Panc1 (cell line): ENCODE data around the gene MRPL17. TPM values are rescaled to one million over a fixed set of nuclear protein-coding genes. Genes with fewer than 3 reads are reported as not detected.

Experiments used
- ATAC-seq: fragments of 200-7000 bp; cut with Tn5 transposase; 2 replicates; pipeline ENCODE4 v1.9.1; 2020; ENCODE audit warnings: mild to moderate bottlenecking, moderate library complexity
- BruUV-seq: library from RNA; stranded (reverse); fragments of 400-500 nt; replicated peaks from 2 replicates; lab custom pipeline; 2021; lab: Mats Ljungman, UMichigan
- CTCF ChIA-PET: fragments of 300-600 bp; sonication (Branson Sonifier 250); formaldehyde crosslinking; loops from one replicate; lab custom pipeline; 2022; ENCODE audit warnings: antibody characterized with exemption; lab: Charles Lee
- POLR2A ChIA-PET: fragments of 300-600 bp; sonication (Branson Sonifier 250); formaldehyde crosslinking; loops from one replicate; lab custom pipeline; 2022; ENCODE audit warnings: antibody characterized with exemption; lab: Charles Lee
- DNase-seq: peaks from one replicate; pipeline ENCODE4 v3.0.0-alpha.2; 2010; ENCODE audit warnings: low read depth, low spot score
- H3K27ac ChIP-seq: 2 replicates; pipeline ENCODE4 v1.5.1; 2011; ENCODE audit warnings: mild to moderate bottlenecking, low read length, inconsistent platforms
- H3K27me3 ChIP-seq: fragments of 200-500 bp; sonication (Bioruptor generic); 2 replicates; pipeline ENCODE4 v1.6.0; 2014; ENCODE audit warnings: low read length, inconsistent platforms; ENCODE audit not compliant: control insufficient read depth, insufficient read depth
- H3K36me3 ChIP-seq: fragments of 200-500 bp; sonication (Bioruptor generic); 2 replicates; pipeline ENCODE4 v1.5.1; 2014; ENCODE audit warnings: inconsistent platforms, mild to moderate bottlenecking, low read length, moderate library complexity; ENCODE audit not compliant: control insufficient read depth, insufficient read depth
- H3K4me1 ChIP-seq: 2 replicates; pipeline ENCODE4 v1.5.1; 2011; ENCODE audit warnings: inconsistent platforms, mild to moderate bottlenecking, low read length, moderate library complexity; ENCODE audit not compliant: control insufficient read depth, insufficient read depth
- H3K4me3 ChIP-seq, 2 experiments: 2 replicates each; pipeline ENCODE4 v1.5.1; 2011 to 2012; ENCODE audit warnings: low read depth in 2 of 2, low read length in 2 of 2, mild to moderate bottlenecking in 2 of 2, inconsistent platforms in 1 of 2, moderate library complexity in 1 of 2
- H3K9me3 ChIP-seq: fragments of 200-500 bp; sonication (Bioruptor generic); 2 replicates; pipeline ENCODE4 v1.5.1; 2014; ENCODE audit warnings: low read depth, mild to moderate bottlenecking, inconsistent platforms, low read length, moderate library complexity; ENCODE audit not compliant: control insufficient read depth, insufficient read depth
- CTCF ChIP-seq: fragments of 450-650 bp; IDR thresholded peaks from 2 replicates; pipeline ENCODE4 v1.5.1; 2017; ENCODE audit warnings: mild to moderate bottlenecking
- POLR2AphosphoS5 ChIP-seq: IDR thresholded peaks from 2 replicates; pipeline ENCODE4 v1.6.1; 2012; ENCODE audit warnings: mild to moderate bottlenecking, low read depth, low read length, moderate library complexity
- REST ChIP-seq, 2 experiments: IDR thresholded peaks; 2 replicates each; pipeline ENCODE4 v1.6.1; 2011 to 2012; ENCODE audit warnings: low read depth in 2 of 2, control low read depth in 1 of 2, low read length in 1 of 2, mild to moderate bottlenecking in 1 of 2, moderate library complexity in 1 of 2; ENCODE audit not compliant: insufficient read depth in 1 of 2
- SIN3A ChIP-seq: IDR thresholded peaks from 2 replicates; pipeline ENCODE4 v1.6.1; 2012; ENCODE audit warnings: low read depth, mild to moderate bottlenecking, low read length, moderate library complexity, borderline replicate concordance; ENCODE audit not compliant: insufficient read depth
- TCF7L2 ChIP-seq: IDR thresholded peaks from 2 replicates; pipeline ENCODE4 v1.6.1; 2011; ENCODE audit warnings: mild to moderate bottlenecking, low read depth, low read length, inconsistent platforms
- in situ Hi-C: cut with HindIII; loops from 2 replicates; pipeline ENCODE4 v1.10.0; 2016; ENCODE audit warnings: low sequenced_read_pairs, low pct_unique_long_range_greater_than_20kb
- intact Hi-C: fragments of 100-400 bp; cut with micrococcal nuclease; formaldehyde crosslinking; loops from one replicate; pipeline ENCODE4 v1.10.0; 2022; ENCODE audit not compliant: unreplicated experiment
- total RNA-seq: library from RNA; stranded (reverse); gene quantifications from one replicate; pipeline ENCODE4 v1.2.1, GENCODE V29; 2021; ENCODE audit not compliant: unreplicated experiment

MRPL17 gene
- total RNA-seq, 1 experiment from 2014 or later: 115 TPM

DNA sequence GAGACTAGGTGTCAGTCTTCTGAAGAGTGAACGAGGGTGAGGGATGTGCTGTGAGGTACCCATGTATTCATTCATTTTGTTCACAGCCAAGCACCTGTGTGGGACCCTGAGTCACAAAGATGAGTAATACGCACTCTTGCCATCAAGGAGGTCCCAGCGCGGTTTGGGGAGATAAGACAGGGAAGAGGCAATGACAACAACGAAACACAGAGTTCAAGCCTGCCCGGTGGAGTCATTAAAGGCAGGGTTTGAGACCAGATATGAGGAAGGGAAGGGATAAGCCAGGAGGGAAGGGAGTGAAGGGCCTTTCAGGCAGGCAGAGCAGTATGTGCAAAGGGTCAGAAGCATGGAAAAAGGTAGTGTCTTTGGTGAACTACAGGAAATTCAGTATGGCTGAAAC is 32.2 kb downstream of the MRPL17 start:
- Histone ChIP-seq H3K27me3 (peaks cover 59% of the 10 kb centered on the region), H3K36me3 (no peaks in the 10 kb centered on the region; the same call in 1 of the 2 replicates), H3K4me1 (no peaks in the 10 kb centered on the region), H3K27ac (no peak overlapping the region), H3K4me3 (no peak overlapping the region), H3K9me3 (no peaks in the 10 kb centered on the region)
- TF ChIP-seq TCF7L2: no peak
- intact Hi-C loops: no loop called here
- no TSS peak for BruUV-seq
- ATAC-seq: no peak
- in situ Hi-C loops: no loop called here
- ChIA-PET CTCF (no interaction called here), POLR2A (no interaction called here)
- no peak for DNase-seq

GRCh38 chr11:6650104-6650503 is 33.0 kb downstream of the MRPL17 start:
- intact Hi-C loops: no loop called here
- in situ Hi-C loops: no loop called here
- ChIA-PET CTCF (no interaction called here), POLR2A (no interaction called here)
- Histone ChIP-seq H3K4me3 (no peak overlapping the region), H3K36me3 (no peaks in the 10 kb centered on the region; the same call in 1 of the 2 replicates), H3K27ac (no peak overlapping the region), H3K4me1 (no peaks in the 10 kb centered on the region), H3K27me3 (peaks cover 58% of the 10 kb centered on the region), H3K9me3 (no peaks in the 10 kb centered on the region)
- BruUV-seq: no TSS peak
- ATAC-seq (no peak), DNase-seq (no peak)
- no peak for TF ChIP-seq POLR2AphosphoS5
- TF ChIP-seq SIN3A: no peak
- no peak for TF ChIP-seq CTCF
- no peak for TF ChIP-seq REST (IDR thresholded peaks at IDR 0.05; ENCODE audit: insufficient read depth in 1 of 2, low read depth in 2 of 2, low read length in 1 of 2)
- no peak for TF ChIP-seq TCF7L2

DNA sequence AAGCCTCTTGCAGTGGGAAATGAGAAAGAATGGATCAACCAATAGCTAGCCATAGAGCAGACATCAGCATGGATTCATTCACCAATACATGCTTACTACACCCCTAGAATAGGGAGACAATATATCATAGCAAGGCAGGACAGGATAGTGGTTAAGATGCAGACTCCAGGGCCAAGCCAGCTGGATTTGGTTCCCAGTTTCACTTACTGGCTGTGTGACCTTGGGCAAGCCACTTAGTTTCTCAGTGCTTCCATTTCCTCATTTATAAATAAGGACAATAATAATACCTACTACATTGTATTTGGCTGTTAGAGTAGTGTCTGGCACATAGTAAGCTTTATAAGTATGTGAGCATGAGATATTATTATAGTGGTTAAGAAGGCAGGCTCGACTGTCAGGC is 34.6 kb downstream of the MRPL17 start:
- no peak for TF ChIP-seq REST (IDR thresholded peaks at IDR 0.05; ENCODE audit: insufficient read depth in 1 of 2, low read depth in 2 of 2, low read length in 1 of 2)
- no peak for TF ChIP-seq SIN3A
- no peak for TF ChIP-seq POLR2AphosphoS5
- TF ChIP-seq CTCF: no peak
- TF ChIP-seq TCF7L2: no peak
- no peaks in the 10 kb centered on the region for H3K36me3 ChIP-seq
- H3K4me3 ChIP-seq: no peak overlapping the region
- no peaks in the 10 kb centered on the region for H3K9me3 ChIP-seq
- no peak overlapping the region for H3K27ac ChIP-seq
- intact Hi-C loops (no loop called here), in situ Hi-C loops (no loop called here)
- POLR2A ChIA-PET: interaction anchor here (0.6 kb wide), 1 partner anchor 23 kb away, joined by 3 read pairs; no protein-coding TSS in a partner anchor
- CTCF ChIA-PET: no interaction called here
- no peak for ATAC-seq
- no peaks in the 10 kb centered on the region for H3K4me1 ChIP-seq
- no TSS peak for BruUV-seq
- DNase-seq: no peak
- peaks cover 47% of the 10 kb centered on the region for H3K27me3 ChIP-seq
